Activated CD8-positive, alpha-beta T cell treated with anti-CD3 and anti-CD28 coated beads for 36 hours (primary cell): ENCODE measurements around the gene NMNAT3. TPM values are rescaled to one million over a fixed set of nuclear protein-coding genes. Genes with fewer than 3 reads are reported as not detected.

Experiments
- ATAC-seq: fragments of 200-7000 bp; cut with Tn5 transposase; one replicate; pipeline ENCODE4 v1.10.0; 2021; ENCODE audit warnings: mild to moderate bottlenecking, moderate library complexity
- CTCF ChIA-PET: fragments of 350-600 bp; sonication (Branson Sonifier 250); formaldehyde crosslinking; loops from one replicate; lab custom pipeline; 2021; ENCODE audit warnings: antibody characterized with exemption; lab: Charles Lee
- POLR2A ChIA-PET: fragments of 350-600 bp; sonication (Branson Sonifier 250); formaldehyde crosslinking; loops from one replicate; lab custom pipeline; 2021; ENCODE audit warnings: antibody characterized with exemption; lab: Charles Lee
- DNase-seq: peaks from one replicate; pipeline ENCODE4 v3.0.0-alpha.2; 2020
- H3K27ac Mint-ChIP-seq: one replicate; pipeline ENCODE4 v1.8.0; 2021; ENCODE audit warnings: mild to moderate bottlenecking, mixed read lengths
- H3K27me3 Mint-ChIP-seq: one replicate; pipeline ENCODE4 v1.8.0; 2021; ENCODE audit warnings: mixed read lengths
- H3K36me3 Mint-ChIP-seq: one replicate; pipeline ENCODE4 v1.8.0; 2021; ENCODE audit warnings: low read depth, mixed read lengths
- H3K4me1 Mint-ChIP-seq: one replicate; pipeline ENCODE4 v1.8.0; 2021; ENCODE audit warnings: low read depth, mixed read lengths
- H3K4me3 Mint-ChIP-seq: one replicate; pipeline ENCODE4 v1.8.0; 2021; ENCODE audit warnings: mild to moderate bottlenecking, moderate library complexity, mixed read lengths
- H3K9me3 Mint-ChIP-seq: one replicate; pipeline ENCODE4 v1.8.0; 2021; ENCODE audit warnings: mixed read lengths
- CTCF ChIP-seq: fragments of 200-600 bp; IDR thresholded peaks from one replicate; pipeline ENCODE4 v1.8.0; 2022; ENCODE audit warnings: antibody characterized with exemption, mild to moderate bottlenecking
- intact Hi-C: fragments of 100-400 bp; cut with micrococcal nuclease; formaldehyde crosslinking; loops from one replicate; pipeline ENCODE4 v1.10.0; 2022
- total RNA-seq, 2 experiments: library from RNA; stranded (reverse); gene quantifications; one replicate each; pipeline ENCODE4 v1.2.3, GENCODE V29; 2021

NMNAT3 gene
- total RNA-seq, 2 experiments from 2014 or later = 4.3 to 4.5 TPM

- intact Hi-C loops = no loop called here
- CTCF ChIA-PET = no interaction called here
- DNase-seq (no peak), ATAC-seq (no peak)
- Mint-ChIP-seq H3K27me3 (no peaks in the 10 kb centered on the region), H3K27ac (no peak overlapping the region), H3K36me3 (no peaks in the 10 kb centered on the region), H3K4me1 (no peaks in the 10 kb centered on the region), H3K9me3 (no peaks in the 10 kb centered on the region), H3K4me3 (no peak overlapping the region)
- TF ChIP-seq CTCF = no peak
- POLR2A ChIA-PET = no interaction called here
Measured at GRCh38 chr3:139619484-139619883, 58.3 kb downstream of the NMNAT3 start.

- H3K27me3 Mint-ChIP-seq = no peaks in the 10 kb centered on the region
- ChIA-PET CTCF (no interaction called here), POLR2A (no interaction called here)
- no peak for TF ChIP-seq CTCF
- DNase-seq = no peak
- intact Hi-C loops = no loop called here
- no peaks in the 10 kb centered on the region for H3K4me1 Mint-ChIP-seq
- H3K4me3 Mint-ChIP-seq = no peak overlapping the region
- no peaks in the 10 kb centered on the region for H3K36me3 Mint-ChIP-seq
- H3K9me3 Mint-ChIP-seq = no peaks in the 10 kb centered on the region
- no peak for ATAC-seq
- H3K27ac Mint-ChIP-seq = no peak overlapping the region
Measured at GRCh38 chr3:139617672-139618268, 60.0 kb downstream of the NMNAT3 start.

GRCh38 chr3:139611528-139611927 lies 66.2 kb downstream of the NMNAT3 start:
- Mint-ChIP-seq H3K4me1 (no peaks in the 10 kb centered on the region), H3K27me3 (no peaks in the 10 kb centered on the region), H3K4me3 (no peak overlapping the region), H3K36me3 (no peaks in the 10 kb centered on the region), H3K9me3 (no peaks in the 10 kb centered on the region), H3K27ac (no peak overlapping the region)
- no peak for TF ChIP-seq CTCF
- intact Hi-C loops = no loop called here
- ATAC-seq (no peak), DNase-seq (no peak)
- ChIA-PET POLR2A (no interaction called here), CTCF (no interaction called here)

GRCh38 chr3:139610886-139611285 lies 66.9 kb downstream of the NMNAT3 start:
- no peaks in the 10 kb centered on the region for H3K9me3 Mint-ChIP-seq
- ChIA-PET CTCF (no interaction called here), POLR2A (no interaction called here)
- no peak for TF ChIP-seq CTCF
- no peak for DNase-seq
- H3K27me3 Mint-ChIP-seq = no peaks in the 10 kb centered on the region
- ATAC-seq = no peak
- intact Hi-C loops = no loop called here
- H3K4me1 Mint-ChIP-seq = no peaks in the 10 kb centered on the region
- no peak overlapping the region for H3K4me3 Mint-ChIP-seq
- H3K36me3 Mint-ChIP-seq = no peaks in the 10 kb centered on the region
- H3K27ac Mint-ChIP-seq = no peak overlapping the region

- no peaks in the 10 kb centered on the region for H3K27me3 Mint-ChIP-seq
- no peak overlapping the region for H3K27ac Mint-ChIP-seq
- no peaks in the 10 kb centered on the region for H3K36me3 Mint-ChIP-seq
- DNase-seq (no peak), ATAC-seq (no peak)
- POLR2A ChIA-PET = no interaction called here
- intact Hi-C loops = no loop called here
- no peaks in the 10 kb centered on the region for H3K9me3 Mint-ChIP-seq
- H3K4me1 Mint-ChIP-seq = no peaks in the 10 kb centered on the region
- CTCF ChIA-PET = no interaction called here
- no peak overlapping the region for H3K4me3 Mint-ChIP-seq
- no peak for TF ChIP-seq CTCF
Measured at GRCh38 chr3:139608924-139609323, 68.8 kb downstream of the NMNAT3 start.
